H1 (cell line): ENCODE measurements around the gene SMAD6. TPM values are rescaled to one million over a fixed set of nuclear protein-coding genes. Genes with fewer than 3 reads are reported as not detected.

Source experiments
- CTCF ChIA-PET: fragments of 300-600 bp; sonication (Branson Sonifier 250); formaldehyde crosslinking; loops from one replicate; lab custom pipeline; 2021; ENCODE audit not compliant: partially characterized antibody; lab: Charles Lee
- POLR2A ChIA-PET: fragments of 300-600 bp; sonication (Branson Sonifier 250); formaldehyde crosslinking; loops from one replicate; lab custom pipeline; 2021; ENCODE audit warnings: inconsistent platforms; ENCODE audit not compliant: partially characterized antibody; lab: Charles Lee
- DNase-seq, 2 experiments: peaks; one replicate each; pipeline versions ENCODE4 v3.0.0 to v3.0.0-alpha.2; 2010 to 2022; ENCODE audit warnings: low spot score in 2 of 2, low read depth in 1 of 2, mixed read lengths in 1 of 2
- FAIRE-seq: peaks from 2 replicates; lab custom pipeline; 2011; peaks lifted over from hg19 to GRCh38; lab: Jason Lieb, UNC
- H2AFZ ChIP-seq: 2 replicates; pipeline ENCODE4 v1.8.1; 2012; ENCODE audit warnings: low read length, inconsistent platforms
- H2AK5ac ChIP-seq: 2 replicates; pipeline ENCODE4 v1.6.1; 2013; ENCODE audit warnings: low read depth, low read length
- H2BK120ac ChIP-seq: replicated peaks from 2 replicates; pipeline ENCODE3; 2013; ENCODE audit warnings: low read depth, low read length, inconsistent platforms
- H2BK12ac ChIP-seq: 2 replicates; pipeline ENCODE4 v1.6.1; 2013; ENCODE audit warnings: low read depth, low read length
- H2BK15ac ChIP-seq: 2 replicates; pipeline ENCODE4 v1.6.1; 2013; ENCODE audit warnings: low read length
- H2BK20ac ChIP-seq: 2 replicates; pipeline ENCODE4 v1.6.1; 2013; ENCODE audit warnings: low read length
- H2BK5ac ChIP-seq: 2 replicates; pipeline ENCODE4 v1.6.1; 2013; ENCODE audit warnings: low read depth, low read length
- H3K14ac ChIP-seq: 2 replicates; pipeline ENCODE4 v1.6.1; 2013; ENCODE audit warnings: inconsistent platforms; ENCODE audit not compliant: insufficient read length
- H3K18ac ChIP-seq: 2 replicates; pipeline ENCODE4 v1.6.1; 2013; ENCODE audit warnings: low read length; ENCODE audit errors: extremely low read depth
- H3K23ac ChIP-seq: 2 replicates; pipeline ENCODE4 v1.6.1; 2013; ENCODE audit warnings: inconsistent platforms; ENCODE audit not compliant: insufficient read length
- H3K23me2 ChIP-seq: 2 replicates; pipeline ENCODE4 v1.6.1; 2013; ENCODE audit warnings: low read depth, low read length
- H3K27ac ChIP-seq: 2 replicates; pipeline ENCODE4 v1.6.1; 2011; ENCODE audit warnings: low read depth, low read length, inconsistent platforms
- H3K27me3 ChIP-seq, 4 experiments: replicated peaks in 1 of 4; 1 replicate in 1 of 4; 2 replicates in 3 of 4; pipeline versions ENCODE4 v1.6.1 to v1.8.1; 2011 to 2013; ENCODE audit warnings: low read length in 3 of 4, mild to moderate bottlenecking in 3 of 4, inconsistent platforms in 2 of 4, mixed read lengths in 2 of 4, moderate library complexity in 1 of 4; ENCODE audit not compliant: control insufficient read depth in 3 of 4, insufficient read depth in 3 of 4; ENCODE audit errors: extremely low read depth in 1 of 4
- H3K36me3 ChIP-seq, 4 experiments: 2 replicates each; pipeline versions ENCODE4 v1.6.1 to v1.8.1; 2011 to 2013; ENCODE audit warnings: mild to moderate bottlenecking in 4 of 4, low read length in 3 of 4, moderate library complexity in 2 of 4, control low read depth in 1 of 4, inconsistent platforms in 1 of 4; ENCODE audit not compliant: insufficient read depth in 4 of 4, control insufficient read depth in 2 of 4
- H3K4ac ChIP-seq: replicated peaks from 2 replicates; pipeline ENCODE3; 2013; ENCODE audit warnings: low read length, low read depth, mixed read lengths, inconsistent platforms; ENCODE audit not compliant: insufficient read length
- H3K4me1 ChIP-seq, 4 experiments: replicated peaks in 1 of 4; 1 replicate in 1 of 4; 2 replicates in 3 of 4; pipeline versions ENCODE4 v1.6.1 to v1.8.1; 2011 to 2013; ENCODE audit warnings: low read length in 3 of 4, inconsistent platforms in 2 of 4, mixed read lengths in 1 of 4; ENCODE audit not compliant: insufficient read depth in 4 of 4, control insufficient read depth in 3 of 4
- H3K4me2 ChIP-seq, 2 experiments: 2 replicates each; pipeline versions ENCODE4 v1.6.1 to v1.8.1; 2011 to 2013; ENCODE audit warnings: low read depth in 2 of 2, low read length in 2 of 2, control low read depth in 1 of 2, inconsistent platforms in 1 of 2, mild to moderate bottlenecking in 1 of 2; ENCODE audit not compliant: insufficient read depth in 1 of 2
- H3K4me3 ChIP-seq, 4 experiments: fragments of 200-600, 300-600 bp in 1 of 4; sonication (generic), shearing (Covaris generic), sonication (Bioruptor Twin) in 1 of 4; 2 replicates each; pipeline versions ENCODE4 v1.5.1 to v1.8.1; 2011 to 2016; ENCODE audit warnings: low read length in 4 of 4, low read depth in 3 of 4, control low read depth in 2 of 4, inconsistent platforms in 2 of 4, mild to moderate bottlenecking in 2 of 4, mixed read lengths in 1 of 4, moderate library complexity in 1 of 4; ENCODE audit not compliant: insufficient read depth in 2 of 4; ENCODE audit errors: extremely low read depth in 1 of 4
- H3K56ac ChIP-seq: replicated peaks from 2 replicates; pipeline ENCODE3; 2013; ENCODE audit warnings: low read depth, mild to moderate bottlenecking, mixed read lengths, low read length, inconsistent platforms; ENCODE audit not compliant: insufficient read length
- H3K79me1 ChIP-seq: 2 replicates; pipeline ENCODE4 v1.6.1; 2013; ENCODE audit warnings: low read depth, low read length, control low read depth
- H3K79me2 ChIP-seq, 2 experiments: 2 replicates each; pipeline versions ENCODE4 v1.6.1 to v1.8.1; 2012 to 2013; ENCODE audit warnings: low read length in 2 of 2, mild to moderate bottlenecking in 2 of 2, inconsistent platforms in 1 of 2; ENCODE audit not compliant: insufficient read depth in 2 of 2, control insufficient read depth in 1 of 2
- H3K9ac ChIP-seq, 4 experiments: replicated peaks in 1 of 4; 1 replicate in 1 of 4; 2 replicates in 3 of 4; pipeline versions ENCODE4 v1.6.1 to v1.8.1; 2011 to 2013; ENCODE audit warnings: low read depth in 3 of 4, low read length in 3 of 4, control low read depth in 2 of 4, mild to moderate bottlenecking in 2 of 4, moderate library complexity in 2 of 4, inconsistent platforms in 1 of 4; ENCODE audit errors: extremely low read depth in 1 of 4
- H3K9me3 ChIP-seq, 2 experiments: 2 replicates each; pipeline versions ENCODE4 v1.6.1 to v1.8.1; 2012 to 2013; ENCODE audit warnings: mild to moderate bottlenecking in 2 of 2, moderate library complexity in 2 of 2, control low read depth in 1 of 2, inconsistent platforms in 1 of 2, low read depth in 1 of 2, low read length in 1 of 2, mixed read lengths in 1 of 2; ENCODE audit not compliant: insufficient read depth in 2 of 2
- H4K20me1 ChIP-seq, 2 experiments: replicated peaks in 1 of 2; 2 replicates each; pipeline versions ENCODE3 to v1.8.1; 2011 to 2013; ENCODE audit warnings: inconsistent platforms in 2 of 2, low read length in 2 of 2, mild to moderate bottlenecking in 1 of 2; ENCODE audit not compliant: insufficient read depth in 2 of 2, control insufficient read depth in 1 of 2
- H4K5ac ChIP-seq: 2 replicates; pipeline ENCODE4 v1.6.1; 2013; ENCODE audit warnings: low read length, low read depth, mixed read lengths, inconsistent platforms; ENCODE audit not compliant: insufficient read length
- H4K8ac ChIP-seq: 2 replicates; pipeline ENCODE4 v1.8.0; 2013; ENCODE audit warnings: mild to moderate bottlenecking, moderate library complexity, low read length, inconsistent platforms; ENCODE audit not compliant: insufficient read depth; ENCODE audit errors: extremely low read depth
- H4K91ac ChIP-seq: replicated peaks from 2 replicates; pipeline ENCODE3; 2013; ENCODE audit warnings: low read length, mixed read lengths, inconsistent platforms; ENCODE audit not compliant: insufficient read length
- SP2 ChIP-seq: IDR thresholded peaks from 2 replicates; pipeline ENCODE4 v1.6.1; 2012; ENCODE audit warnings: mild to moderate bottlenecking, low read length, inconsistent platforms
- WGBS, 2 experiments: shearing (Covaris generic) in 1 of 2; methylation state at CpG; one replicate each; pipeline versions ENCODE4 v1.1.6 to v1.1.7; 2013 to 2015; ENCODE audit warnings: low lambda C conversion rate in 2 of 2, mixed read lengths in 2 of 2, inconsistent platforms in 1 of 2, low coverage in 1 of 2, missing lambda C conversion rate in 1 of 2; ENCODE audit not compliant: insufficient replicate concordance in 2 of 2, insufficient coverage in 1 of 2, insufficient read length in 1 of 2; ENCODE audit errors: extremely low coverage in 1 of 2, missing lambda C conversion rate in 1 of 2; 5-methylcytosine and 5-hydroxymethylcytosine counted together
- polyA plus RNA-seq, 7 experiments: library from polyadenylated mRNA; depleted of rRNA in 3 of 7; stranded (reverse) in 5 of 7; unstranded in 2 of 7; fragments of >200 nt in 5 of 7; fragments of 200-250 nt in 2 of 7; gene quantifications; 1 replicate in 5 of 7; 2 replicates in 1 of 7; 4 replicates in 1 of 7; pipeline versions ENCODE4 v1.2.1 to v1.2.3, GENCODE V29; 2011 to 2013; ENCODE audit warnings: missing spikeins in 2 of 7, mixed read lengths in 2 of 7
- total RNA-seq: library from RNA; stranded (reverse); fragmentation: NEBNext Ultra II Directional; extraction: Animal tissue kit (Norgen Biotek cat#: 25700); gene quantifications from 2 replicates; pipeline ENCODE4 v1.2.1, GENCODE V29; 2021

The SMAD6 gene
- total and polyA plus RNA-seq, 2 of the 8 experiments (the other 6 are each of a cell fraction or from before 2014, with no cell fraction given): 1.8 to 7.0 TPM

- Histone ChIP-seq H3K4me1 (peaks cover 11 to 24% (median 18%) of the 10 kb centered on the region in 4 experiments), H2AFZ (no peak overlapping the region), H3K79me1 (no peaks in the 10 kb centered on the region), H3K23me2 (no peaks in the 10 kb centered on the region), H3K79me2 (no peaks in the 10 kb centered on the region), H3K4me3 (no peak overlapping the region), H3K9me3 (no peaks in the 10 kb centered on the region), H2BK15ac (no peak overlapping the region), H3K18ac (peak overlapping the region; percentile 36; the same call in 1 of the 2 replicates), H3K27me3 (no peaks in the 10 kb centered on the region), H3K9ac (no peak overlapping the region), H4K5ac (no peak overlapping the region), H3K14ac (no peak overlapping the region), H4K91ac (peak overlapping the region; percentile 80), H2BK5ac (0 out of 2 replicates have a peak overlapping the region, but pooled peaks have one; percentile 79), H3K4ac (no peak overlapping the region), H3K27ac (no peak overlapping the region), H2BK12ac (0 out of 2 replicates have a peak overlapping the region, but pooled peaks have one; percentile 23), H3K36me3 (no peaks in the 10 kb centered on the region), H2BK20ac (no peak overlapping the region), H3K56ac (no peak overlapping the region), H2AK5ac (no peak overlapping the region), H4K20me1 (no peaks in the 10 kb centered on the region), H2BK120ac (no peak overlapping the region), H3K23ac (no peak overlapping the region), H3K4me2 (peak overlapping the region in 1 of 2 experiments; percentile 8; a peak in 1 of 4 replicates), H4K8ac (no peak overlapping the region)
- WGBS, 2 experiments: 73% methylated on average over 5 of the region's 5 CpGs; no CpG with 5 or more reads in 1 of the 2 experiments
- no peak for DNase-seq
- POLR2A ChIA-PET: interaction anchor here (0.5 to 2.3 kb wide), 4 partner anchors 8 to 171 kb away, joined by 3 to 9 read pairs (median 3); no protein-coding TSS in a partner anchor
- CTCF ChIA-PET: interaction anchor here (0.7 to 13.5 kb wide), 17 partner anchors 10 to 168 kb away, joined by 3 to 202 read pairs (median 5); partner anchors contain the start of gene SMAD6
- no peak for FAIRE-seq
- TF ChIP-seq SP2: no peak
These were observed 69.3 kb downstream of the SMAD6 start for GRCh38 chr15:66771351-66771650.
